GM12891 (cell line): ENCODE results near the gene GUCA1A.
"Not testable (repeated sequence)": the region's sequence is repeated elsewhere in the genome, so short reads cannot be mapped to it uniquely, and the experiment has no call there.

Source experiments
- DNase-seq: peaks from one replicate; pipeline ENCODE4 v3.0.0; 2011; ENCODE audit warnings: low spot score; ENCODE audit not compliant: insufficient read length
- FAIRE-seq: peaks from 2 replicates; lab custom pipeline; 2011; peaks lifted over from hg19 to GRCh38; lab: Jason Lieb, UNC
- PAX5 ChIP-seq: IDR thresholded peaks from 2 replicates; pipeline ENCODE4 v1.6.1; 2011; ENCODE audit warnings: low read length, moderate library complexity, mild to moderate bottlenecking; ENCODE audit not compliant: insufficient read depth, severe bottlenecking
- POLR2A ChIP-seq: IDR thresholded peaks from 2 replicates; pipeline ENCODE4 v1.6.1; 2011; ENCODE audit warnings: low read depth, low read length, control low read depth
- POLR2AphosphoS5 ChIP-seq: IDR thresholded peaks from 2 replicates; pipeline ENCODE4 v1.6.1; 2011; ENCODE audit warnings: low read depth, low read length, control low read depth
- POU2F2 ChIP-seq: IDR thresholded peaks from 2 replicates; pipeline ENCODE4 v1.6.1; 2011; ENCODE audit warnings: low read depth, mild to moderate bottlenecking, control low read depth, low read length, moderate library complexity
- SPI1 ChIP-seq: IDR thresholded peaks from 2 replicates; pipeline ENCODE4 v1.6.1; 2011; ENCODE audit warnings: low read depth, low read length, control low read depth
- TAF1 ChIP-seq: IDR thresholded peaks from 2 replicates; pipeline ENCODE4 v1.6.1; 2011; ENCODE audit warnings: low read depth, low read length, control low read depth

GUCA1A gene

GRCh38 chr6:42210551-42210950 is 37.4 kb downstream of the GUCA1A start:
- FAIRE-seq (no peak), DNase-seq (no peak)
- TF ChIP-seq POU2F2 = no peak
- TF ChIP-seq POLR2A = no peak
- no peak for TF ChIP-seq TAF1
- TF ChIP-seq POLR2AphosphoS5 = no peak
- no peak for TF ChIP-seq SPI1
- TF ChIP-seq PAX5 = no peak

- TF ChIP-seq POLR2A = no peak
- no peak for TF ChIP-seq POU2F2
- TF ChIP-seq SPI1 = no peak
- no peak for TF ChIP-seq PAX5
- TF ChIP-seq POLR2AphosphoS5 = no peak
- no peak for TF ChIP-seq TAF1
- DNase-seq (no peak), FAIRE-seq (no peak)
Measured at GRCh38 chr6:42211726-42212125, 38.6 kb downstream of the GUCA1A start.

GRCh38 chr6:42212442-42212841 is 39.3 kb downstream of the GUCA1A start:
- TF ChIP-seq TAF1 = no peak
- TF ChIP-seq SPI1 = no peak
- no peak for TF ChIP-seq PAX5
- no peak for TF ChIP-seq POLR2AphosphoS5
- TF ChIP-seq POU2F2 = no peak
- TF ChIP-seq POLR2A = no peak
- no peak for DNase-seq
- no peak for FAIRE-seq

- not testable (repeated sequence) for FAIRE-seq, DNase-seq
Measured at GRCh38 chr6:42216495-42216894, 43.3 kb downstream of the GUCA1A start.

GRCh38 chr6:42217157-42217518 is 44.0 kb downstream of the GUCA1A start:
- no peak for DNase-seq
- FAIRE-seq = no peak
- no peak for TF ChIP-seq POLR2AphosphoS5
- TF ChIP-seq POLR2A = no peak
- no peak for TF ChIP-seq POU2F2
- TF ChIP-seq TAF1 = no peak
- TF ChIP-seq PAX5 = no peak
- TF ChIP-seq SPI1 = no peak

GRCh38 chr6:42217519-42218367 is 44.6 kb downstream of the GUCA1A start, which contains the start of gene MRPS10:
Gene MRPS10 (minus strand): TSS chr6:42217861. CDS start chr6:42217849, 12 bp downstream.
- TF ChIP-seq POU2F2 (peak; percentile 69; the same call in 1 of the 2 replicates), SPI1 (peak; percentile 64), TAF1 (peak; percentile 99), POLR2A (peak; percentile 96), POLR2AphosphoS5 (peak; percentile 93), PAX5 (no peak)
- DNase-seq (peak; percentile 67), FAIRE-seq (peak; percentile 90)

GRCh38 chr6:42220807-42221206 is 47.6 kb downstream of the GUCA1A start:
- TF ChIP-seq POU2F2 (no peak), SPI1 (no peak), POLR2A (no peak), POLR2AphosphoS5 (no peak), TAF1 (no peak)
- FAIRE-seq = no peak

GRCh38 chr6:42221546-42221945 is 48.4 kb downstream of the GUCA1A start:
- DNase-seq (no peak), FAIRE-seq (no peak)
- TF ChIP-seq PAX5 = no peak
- TF ChIP-seq POLR2A = no peak
- TF ChIP-seq TAF1 = no peak
- TF ChIP-seq POU2F2 = no peak
- TF ChIP-seq POLR2AphosphoS5 = no peak
- TF ChIP-seq SPI1 = no peak

More at GRCh38 chr6:42220807-42221206, 47.6 kb downstream of the GUCA1A start:
- DNase-seq = no peak

- FAIRE-seq = no peak
- TF ChIP-seq POU2F2 (no peak), POLR2AphosphoS5 (no peak)
- no peak for DNase-seq
Measured at GRCh38 chr6:42222448-42222847, 49.3 kb downstream of the GUCA1A start.
